ENCODE results near the gene ADCY9. TPM values are rescaled to one million over a fixed set of nuclear protein-coding genes. Genes with fewer than 3 reads are reported as not detected.
A peak's percentile ranks its signal among the peaks of the same experiment; 100 is the strongest.
"Not testable (repeated sequence)": the region's sequence is repeated elsewhere in the genome, so short reads cannot be mapped to it uniquely, and the experiment has no call there.

The ADCY9 gene
- total RNA-seq, 1 donor from 2014 or later, result 13.1 TPM

- Mint-ChIP-seq H3K4me3 (no peak overlapping the region), H3K9me3 (no peaks in the 10 kb centered on the region), H3K4me1 (peaks cover 30% of the 10 kb centered on the region), H3K27ac (no peak overlapping the region), H3K36me3 (peaks cover 15% of the 10 kb centered on the region), H3K27me3 (ENCODE audit: low read depth) (peaks cover 2% of the 10 kb centered on the region)
- DNase-seq (ENCODE audit: low spot score in 2 of 2, unreplicated experiment in 2 of 2), result no peak
- no peak for TF ChIP-seq CTCF (IDR thresholded peaks at IDR 0.05; ENCODE audit: unreplicated experiment)
Measured at GRCh38 chr16:3961449-3961849, 154.8 kb downstream of the ADCY9 start.

GRCh38 chr16:3959926-3960590, 156.2 kb downstream of the ADCY9 start:
- H3K36me3 Mint-ChIP-seq; H3K27me3 Mint-ChIP-seq (ENCODE audit: low read depth); H3K4me3 Mint-ChIP-seq; H3K9me3 Mint-ChIP-seq; DNase-seq (ENCODE audit: low spot score in 2 of 2, unreplicated experiment in 2 of 2): not testable (repeated sequence)
- Mint-ChIP-seq H3K27ac (peak overlapping the region; percentile 51), H3K4me1 (peaks cover 32% of the 10 kb centered on the region)

GRCh38 chr16:3959148-3959547, 157.1 kb downstream of the ADCY9 start:
- Mint-ChIP-seq H3K9me3 (no peaks in the 10 kb centered on the region), H3K4me1 (peaks cover 41% of the 10 kb centered on the region), H3K36me3 (no peaks in the 10 kb centered on the region), H3K27ac (no peak overlapping the region), H3K4me3 (no peak overlapping the region), H3K27me3 (ENCODE audit: low read depth) (peaks cover 4% of the 10 kb centered on the region)
- TF ChIP-seq CTCF (IDR thresholded peaks at IDR 0.05; ENCODE audit: unreplicated experiment), result no peak
- no peak for DNase-seq (ENCODE audit: low spot score in 2 of 2, unreplicated experiment in 2 of 2)

GRCh38 chr16:3957344-3957980, 158.8 kb downstream of the ADCY9 start:
- Mint-ChIP-seq H3K9me3 (no peaks in the 10 kb centered on the region), H3K4me3 (no peak overlapping the region), H3K36me3 (no peaks in the 10 kb centered on the region), H3K27ac (no peak overlapping the region), H3K4me1 (peaks cover 34% of the 10 kb centered on the region), H3K27me3 (ENCODE audit: low read depth) (peaks cover 2% of the 10 kb centered on the region)
- no peak for TF ChIP-seq CTCF (IDR thresholded peaks at IDR 0.05; ENCODE audit: unreplicated experiment)
- no peak for DNase-seq (ENCODE audit: low spot score in 2 of 2, unreplicated experiment in 2 of 2)

GRCh38 chr16:3954411-3954921, 161.8 kb downstream of the ADCY9 start:
- H3K4me3 Mint-ChIP-seq, result no peak overlapping the region
- no peak for DNase-seq (ENCODE audit: low spot score in 2 of 2, unreplicated experiment in 2 of 2)

More at GRCh38 chr16:3954411-3954921, 161.8 kb downstream of the ADCY9 start:
- TF ChIP-seq CTCF (IDR thresholded peaks at IDR 0.05; ENCODE audit: unreplicated experiment), result no peak
- no peaks in the 10 kb centered on the region for H3K36me3 Mint-ChIP-seq
- peaks cover 2% of the 10 kb centered on the region for H3K27me3 Mint-ChIP-seq (ENCODE audit: low read depth)
- H3K27ac Mint-ChIP-seq, result no peak overlapping the region
- H3K9me3 Mint-ChIP-seq, result no peaks in the 10 kb centered on the region
- H3K4me1 Mint-ChIP-seq, result peaks cover 43% of the 10 kb centered on the region
